C4-2B (cell line): ENCODE data around the gene RAD17.

Experiments
- H3K27ac ChIP-seq: fragments of 450-650 bp; 2 replicates; pipeline ENCODE4 v1.5.1; 2017
- CTCF ChIP-seq: fragments of 450-650 bp; conservative IDR thresholded peaks from 2 replicates; pipeline ENCODE4 v1.5.1; 2017; ENCODE audit warnings: mild to moderate bottlenecking
- ZFX ChIP-seq: fragments of 450-650 bp; IDR thresholded peaks from 2 replicates; pipeline ENCODE4 v1.6.1; 2017

RAD17 gene

GRCh38 chr5:69404659-69405330 is 35.2 kb downstream of the RAD17 start:
- no peak overlapping the region for H3K27ac ChIP-seq
- no peak for TF ChIP-seq CTCF
- no peak for TF ChIP-seq ZFX

DNA sequence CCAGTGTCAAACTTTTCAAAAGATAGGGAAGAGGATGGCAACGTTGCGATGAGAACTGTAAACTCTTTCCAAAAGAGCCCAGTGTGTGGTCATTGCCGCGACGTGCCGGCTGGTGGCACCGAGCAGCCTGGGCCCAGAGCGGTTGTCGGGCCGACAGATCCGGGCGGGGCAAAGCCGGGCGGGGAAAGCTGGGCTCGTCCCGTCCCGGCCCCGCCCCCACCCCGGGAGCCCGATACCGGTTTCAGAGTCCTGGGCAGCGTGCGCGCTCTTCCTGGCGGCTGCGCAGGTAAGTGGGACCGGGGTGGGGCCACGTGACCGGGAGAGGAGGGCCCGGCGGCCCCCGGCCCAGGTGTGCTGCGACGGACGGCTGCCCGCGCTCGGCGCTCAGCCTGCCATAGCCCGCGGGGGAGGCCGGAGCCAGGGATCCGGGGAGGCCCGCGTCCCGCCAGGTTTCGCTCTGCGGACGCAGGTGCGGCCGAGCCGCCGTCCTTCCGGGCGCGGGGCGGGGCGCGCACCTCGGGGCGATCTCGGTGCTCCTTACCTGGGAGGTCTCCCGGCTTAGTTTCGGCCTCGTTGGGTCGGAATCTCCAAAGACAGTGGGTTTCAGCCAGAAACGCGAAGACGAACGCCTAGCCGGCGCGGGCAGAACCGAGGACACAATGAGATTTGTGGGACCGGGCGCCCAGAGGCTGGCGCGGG is 45.4 kb downstream of the RAD17 start, which contains the start of gene MARVELD2:
TSS of gene MARVELD2 (plus strand) at position 232 of the 699 bp plus-strand sequence. CDS start 4,270 bp downstream, outside the sequence.
- TF ChIP-seq CTCF (peak; percentile 80), ZFX (peak; percentile 86)
- peak within 1 kb of the TSS; percentile 99 for H3K27ac ChIP-seq

GRCh38 chr5:69415584-69415958 is 46.0 kb downstream of the RAD17 start:
- H3K27ac ChIP-seq = peak overlapping the region; percentile 99
- TF ChIP-seq CTCF (no peak), ZFX (0 out of 2 replicates have a peak, but pooled peaks have one; percentile 21)

DNA sequence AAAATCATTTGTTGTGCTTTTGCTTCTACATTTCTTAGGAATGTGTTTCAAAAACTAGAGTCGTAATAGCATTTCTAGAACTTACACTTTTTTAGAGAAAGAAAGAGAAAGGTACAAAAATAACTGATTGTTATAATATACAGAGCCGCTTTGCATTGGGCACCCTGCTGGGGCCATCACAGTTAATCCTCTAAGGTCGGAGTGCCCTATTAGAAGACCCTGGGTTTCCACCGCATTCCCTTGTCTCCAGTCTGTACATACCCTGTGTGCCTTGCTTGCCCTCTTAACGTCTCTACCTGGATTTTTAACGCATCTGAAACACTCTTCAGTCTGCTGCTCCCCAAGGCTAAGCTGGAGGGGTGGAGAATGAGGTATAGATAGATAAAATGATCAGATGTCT is 46.6 kb downstream of the RAD17 start:
- TF ChIP-seq CTCF (no peak), ZFX (no peak)
- H3K27ac ChIP-seq = peak overlapping the region; percentile 99

GRCh38 chr5:69416699-69417098 is 47.1 kb downstream of the RAD17 start:
- TF ChIP-seq CTCF = no peak
- TF ChIP-seq ZFX = no peak
- no peak overlapping the region for H3K27ac ChIP-seq

- H3K27ac ChIP-seq = no peak overlapping the region
- TF ChIP-seq ZFX (no peak), CTCF (no peak)
Observed at GRCh38 chr5:69418554-69418953, 48.9 kb downstream of the RAD17 start.
